ENCODE data around the gene PSTPIP2. TPM values are rescaled to one million over a fixed set of nuclear protein-coding genes. Genes with fewer than 3 reads are reported as not detected.

PSTPIP2 gene
- total RNA-seq, 4 donors from 2014 or later: 0.59 to 5.9 (median 3.2) TPM

DNA sequence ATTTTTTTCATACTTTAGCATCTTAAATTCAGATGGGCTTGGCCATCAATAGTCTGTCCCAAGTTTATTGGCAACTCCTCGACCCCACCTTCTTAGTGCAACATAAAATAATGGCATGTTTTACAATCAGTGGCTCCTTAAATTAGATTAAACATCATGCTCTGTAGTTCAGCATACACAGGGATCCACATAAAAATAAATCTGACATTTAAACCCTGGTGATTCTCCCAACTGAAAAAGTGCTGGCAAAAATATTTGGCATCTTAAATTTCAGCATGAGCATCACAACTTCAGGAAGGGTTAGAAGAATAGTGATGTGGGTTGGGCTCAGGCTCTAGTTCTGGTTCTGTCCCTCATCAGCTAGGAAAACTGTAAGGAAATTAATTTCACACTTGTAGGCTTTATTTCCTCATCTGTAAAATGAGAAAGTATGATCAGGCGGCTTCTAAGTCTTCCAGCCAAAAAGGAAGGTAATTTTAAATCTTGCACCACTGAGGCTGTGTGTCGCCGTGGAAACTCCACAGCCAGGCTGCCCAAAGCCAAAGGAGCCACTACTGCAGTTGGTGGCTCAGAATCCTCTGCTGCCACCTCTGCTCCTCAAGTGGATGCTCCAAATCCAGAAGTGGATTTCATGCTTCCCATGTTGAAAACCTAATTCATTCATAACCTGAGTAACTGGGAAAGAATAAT lies 87.4 kb downstream of the PSTPIP2 start:
- Histone ChIP-seq H3K27ac (no peak overlapping the region), H3K4me1 (no peaks in the 10 kb centered on the region), H3K9me3 (no peaks in the 10 kb centered on the region), H3K4me3 (no peak overlapping the region), H3K36me3 (no peaks in the 10 kb centered on the region), H3K27me3 (no peaks in the 10 kb centered on the region)
- TF ChIP-seq POLR2A (IDR thresholded peaks at IDR 0.05): no peak
- TF ChIP-seq, protein P1, sequence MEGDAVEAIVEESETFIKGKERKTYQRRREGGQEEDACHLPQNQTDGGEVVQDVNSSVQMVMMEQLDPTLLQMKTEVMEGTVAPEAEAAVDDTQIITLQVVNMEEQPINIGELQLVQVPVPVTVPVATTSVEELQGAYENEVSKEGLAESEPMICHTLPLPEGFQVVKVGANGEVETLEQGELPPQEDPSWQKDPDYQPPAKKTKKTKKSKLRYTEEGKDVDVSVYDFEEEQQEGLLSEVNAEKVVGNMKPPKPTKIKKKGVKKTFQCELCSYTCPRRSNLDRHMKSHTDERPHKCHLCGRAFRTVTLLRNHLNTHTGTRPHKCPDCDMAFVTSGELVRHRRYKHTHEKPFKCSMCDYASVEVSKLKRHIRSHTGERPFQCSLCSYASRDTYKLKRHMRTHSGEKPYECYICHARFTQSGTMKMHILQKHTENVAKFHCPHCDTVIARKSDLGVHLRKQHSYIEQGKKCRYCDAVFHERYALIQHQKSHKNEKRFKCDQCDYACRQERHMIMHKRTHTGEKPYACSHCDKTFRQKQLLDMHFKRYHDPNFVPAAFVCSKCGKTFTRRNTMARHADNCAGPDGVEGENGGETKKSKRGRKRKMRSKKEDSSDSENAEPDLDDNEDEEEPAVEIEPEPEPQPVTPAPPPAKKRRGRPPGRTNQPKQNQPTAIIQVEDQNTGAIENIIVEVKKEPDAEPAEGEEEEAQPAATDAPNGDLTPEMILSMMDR (IDR thresholded peaks at IDR 0.05): no peak
- no peak for DNase-seq
- intact Hi-C loops (cut with DNase I; ENCODE audit: low total_unique reads): no loop called here

DNA sequence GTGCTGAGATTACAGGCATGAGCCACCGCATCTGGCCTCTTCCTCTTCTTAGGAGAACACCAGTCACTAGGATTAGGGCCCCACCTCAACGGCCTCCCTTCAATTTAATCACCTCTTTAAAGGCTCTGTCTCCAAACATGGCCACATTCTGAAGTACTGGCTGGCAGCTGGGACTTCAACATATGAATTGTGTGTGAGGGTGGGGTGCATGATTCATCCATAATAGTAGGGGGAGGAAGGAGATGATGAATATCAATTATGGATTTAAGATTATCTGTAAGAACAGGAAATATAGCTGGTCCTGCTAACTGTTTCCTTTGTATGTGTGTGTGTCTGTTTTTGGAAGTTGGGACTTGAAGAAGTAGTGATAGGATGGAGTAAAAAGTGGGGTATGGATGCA lies 90.2 kb downstream of the PSTPIP2 start:
- Histone ChIP-seq H3K4me1 (no peaks in the 10 kb centered on the region), H3K27ac (no peak overlapping the region), H3K27me3 (no peaks in the 10 kb centered on the region), H3K36me3 (no peaks in the 10 kb centered on the region), H3K4me3 (no peak overlapping the region), H3K9me3 (no peaks in the 10 kb centered on the region)
- TF ChIP-seq, protein P1 (IDR thresholded peaks at IDR 0.05): no peak
- no peak for TF ChIP-seq POLR2A (IDR thresholded peaks at IDR 0.05)
- no peak for DNase-seq
- intact Hi-C loops (cut with DNase I; ENCODE audit: low total_unique reads): no loop called here

DNA sequence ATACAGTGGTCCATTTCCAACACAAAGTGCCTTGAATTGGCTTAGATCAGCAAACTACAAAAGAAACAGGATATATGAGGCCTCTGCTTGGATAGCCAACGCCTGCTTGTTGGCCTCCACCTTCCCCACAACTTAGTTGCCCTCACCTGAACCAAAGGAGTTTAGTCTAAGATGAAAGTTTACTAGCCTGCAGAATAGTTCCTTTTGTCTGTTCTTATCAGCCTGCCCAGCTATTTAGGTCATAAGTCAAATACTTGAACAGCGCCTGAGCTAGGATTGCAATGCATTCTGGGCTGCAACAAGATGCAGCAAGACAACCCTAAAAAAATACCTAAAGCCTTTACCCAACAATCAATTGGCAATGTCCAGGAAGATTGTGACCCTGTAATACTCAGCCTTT lies 91.8 kb downstream of the PSTPIP2 start:
- no peaks in the 10 kb centered on the region for H3K27me3 ChIP-seq
- no peak for DNase-seq
- H3K9me3 ChIP-seq: no peaks in the 10 kb centered on the region
- no peaks in the 10 kb centered on the region for H3K4me1 ChIP-seq
- intact Hi-C loops (cut with DNase I; ENCODE audit: low total_unique reads): no loop called here
- TF ChIP-seq, protein P1 (IDR thresholded peaks at IDR 0.05): no peak
- TF ChIP-seq POLR2A (IDR thresholded peaks at IDR 0.05): no peak
- no peaks in the 10 kb centered on the region for H3K36me3 ChIP-seq
- no peak overlapping the region for H3K4me3 ChIP-seq
- H3K27ac ChIP-seq: no peak overlapping the region

DNA sequence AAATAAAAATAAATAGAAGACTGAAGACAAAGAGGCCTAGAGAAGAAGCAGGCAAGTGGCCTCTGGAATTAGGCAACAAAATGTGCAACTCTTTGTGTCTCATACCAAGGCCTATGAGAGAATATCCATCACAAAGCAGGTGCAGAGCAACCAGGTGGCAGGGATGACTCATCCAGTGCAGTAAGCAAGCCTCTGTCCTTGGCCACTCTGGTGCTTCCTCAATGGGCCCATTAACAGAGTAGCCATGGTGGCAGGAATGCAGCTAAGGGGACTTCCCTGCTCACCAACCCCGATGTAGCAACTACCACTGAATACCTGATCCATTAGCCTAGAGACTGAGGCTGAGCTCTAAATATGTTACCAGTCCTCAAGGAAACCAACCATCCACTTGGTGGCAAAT lies 94.0 kb downstream of the PSTPIP2 start:
- no peaks in the 10 kb centered on the region for H3K9me3 ChIP-seq

DNA sequence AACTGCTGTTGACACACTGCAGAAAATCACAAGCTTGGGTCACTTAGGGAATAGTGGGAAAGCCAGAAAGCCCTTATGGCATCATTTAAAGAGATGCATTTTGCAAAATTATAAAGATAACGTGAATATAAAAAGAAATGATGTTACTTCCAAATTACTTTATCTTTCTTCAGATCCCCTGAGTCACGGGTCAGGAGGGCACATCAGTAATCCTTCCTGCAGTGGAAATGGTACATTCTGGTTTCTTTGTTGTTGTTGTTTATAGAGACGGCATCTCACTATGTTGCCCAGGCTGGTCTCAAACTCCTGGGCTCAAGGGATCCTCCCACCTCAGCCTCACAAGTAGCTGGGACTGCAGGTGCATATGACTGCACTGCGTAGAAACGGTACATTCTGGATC lies 95.1 kb downstream of the PSTPIP2 start:
- no peaks in the 10 kb centered on the region for H3K4me1 ChIP-seq
- H3K4me3 ChIP-seq: no peak overlapping the region
- H3K36me3 ChIP-seq: no peaks in the 10 kb centered on the region
- no peak for DNase-seq
- TF ChIP-seq, protein P1 (IDR thresholded peaks at IDR 0.05): no peak
- no peak for TF ChIP-seq POLR2A (IDR thresholded peaks at IDR 0.05)
- intact Hi-C loops (cut with DNase I; ENCODE audit: low total_unique reads): no loop called here
- no peaks in the 10 kb centered on the region for H3K9me3 ChIP-seq
- H3K27me3 ChIP-seq: no peaks in the 10 kb centered on the region
- no peak overlapping the region for H3K27ac ChIP-seq

More for the DNA sequence above, 94.0 kb downstream of the PSTPIP2 start:
- H3K4me1 ChIP-seq: no peaks in the 10 kb centered on the region
- no peak overlapping the region for H3K27ac ChIP-seq
- intact Hi-C loops (cut with DNase I; ENCODE audit: low total_unique reads): no loop called here
- no peaks in the 10 kb centered on the region for H3K27me3 ChIP-seq
- H3K4me3 ChIP-seq: no peak overlapping the region
- no peak for DNase-seq
- TF ChIP-seq POLR2A (IDR thresholded peaks at IDR 0.05): no peak
- TF ChIP-seq, protein P1 (IDR thresholded peaks at IDR 0.05): no peak
- H3K36me3 ChIP-seq: no peaks in the 10 kb centered on the region

Data from uterus (tissue), 4 donors.